GM18505 (cell line): ENCODE results near the gene FCSK.

Source experiments
- ATAC-seq: cut with Tn5 transposase; IDR thresholded peaks from one replicate; pipeline ENCODE4 v1.9.1; 2021; ENCODE audit not compliant: unreplicated experiment
- POLR2A ChIP-seq: IDR thresholded peaks from 4 replicates; pipeline ENCODE4 v1.6.1; 2011; ENCODE audit warnings: borderline replicate concordance; ENCODE audit not compliant: insufficient read depth, insufficient read length; ENCODE audit errors: extremely low read depth

Gene FCSK

DNA sequence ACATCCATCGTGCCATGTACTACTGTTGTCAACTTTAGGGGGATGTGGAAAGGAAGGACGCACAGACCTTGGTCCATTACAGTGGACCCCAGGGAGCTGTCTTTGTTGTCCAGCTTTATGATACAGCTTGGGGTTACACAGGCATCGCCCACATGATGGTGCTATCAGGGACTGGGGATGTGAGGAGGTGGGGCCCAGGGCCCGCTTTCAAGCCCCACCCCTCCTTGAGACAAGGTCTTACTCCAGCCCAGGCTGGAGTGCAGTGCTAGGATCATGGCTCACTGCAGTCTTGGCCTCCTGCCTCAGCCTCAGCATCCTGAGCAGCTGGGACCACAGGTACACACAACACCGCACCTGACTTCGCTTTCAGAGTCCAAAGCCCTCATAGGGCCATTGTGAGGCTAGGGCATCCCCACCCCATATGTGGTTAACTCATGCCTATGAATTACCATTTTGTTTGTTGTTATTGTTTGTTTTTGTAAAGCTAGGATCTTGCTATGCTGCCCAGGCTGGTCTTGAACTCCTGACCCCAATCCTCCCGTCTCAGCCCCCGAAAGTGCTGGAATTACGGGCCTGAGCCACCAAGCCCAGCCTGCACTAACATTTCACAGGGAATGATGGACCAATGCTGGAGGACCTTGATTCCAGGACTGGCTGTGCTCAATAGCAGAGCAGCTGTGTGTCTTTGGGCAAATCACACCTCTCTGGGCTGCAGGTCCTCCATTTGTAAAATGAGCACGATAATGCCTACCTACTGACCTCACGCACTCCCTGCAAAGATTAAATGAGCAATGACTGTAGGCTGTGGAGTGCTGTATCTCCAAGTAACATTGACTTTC lies 32.7 kb upstream of the FCSK start:
- no peak for TF ChIP-seq POLR2A

DNA sequence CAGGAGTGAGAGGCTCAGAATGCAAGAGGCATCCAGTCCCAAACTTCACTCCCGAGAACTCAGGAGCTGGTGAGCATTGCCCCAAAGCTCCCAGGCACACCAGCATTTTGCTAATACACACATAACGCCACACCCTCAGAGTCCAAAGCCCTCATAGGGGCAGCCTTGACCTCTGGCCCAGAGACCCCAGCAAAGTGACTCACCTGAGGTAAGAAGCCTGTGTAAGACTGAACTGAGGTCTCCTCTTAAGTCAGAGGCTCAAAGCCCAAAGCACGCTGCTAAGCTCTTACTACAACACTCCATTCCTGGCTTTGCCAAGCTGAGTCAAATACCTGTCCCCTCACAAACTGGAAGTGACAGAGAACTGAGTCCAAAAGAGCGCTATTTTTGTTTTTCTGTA lies 31.9 kb upstream of the FCSK start:
- ATAC-seq = no peak
- TF ChIP-seq POLR2A = no peak

More for the DNA sequence above, 32.7 kb upstream of the FCSK start:
- no peak for ATAC-seq

DNA sequence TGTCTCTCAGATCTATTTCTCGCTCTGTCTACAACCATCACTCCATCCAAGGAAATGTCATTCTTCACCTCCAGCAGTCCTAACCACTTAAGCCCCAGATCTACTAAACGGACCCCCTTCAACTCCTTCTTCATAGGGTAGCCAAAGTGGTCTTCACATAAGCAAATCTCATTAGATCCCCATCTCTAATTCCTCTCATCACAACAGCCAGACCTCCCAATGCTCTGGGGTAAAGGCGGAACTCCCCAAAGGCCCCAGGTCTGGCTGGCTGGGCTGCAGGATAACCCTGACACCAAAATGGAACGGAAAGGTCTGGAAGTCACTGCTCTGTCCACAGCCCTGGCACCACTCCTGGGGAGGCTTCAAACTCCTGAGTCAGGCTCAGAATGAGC lies 26.6 kb upstream of the FCSK start:
- ATAC-seq = no peak
- TF ChIP-seq POLR2A = no peak

DNA sequence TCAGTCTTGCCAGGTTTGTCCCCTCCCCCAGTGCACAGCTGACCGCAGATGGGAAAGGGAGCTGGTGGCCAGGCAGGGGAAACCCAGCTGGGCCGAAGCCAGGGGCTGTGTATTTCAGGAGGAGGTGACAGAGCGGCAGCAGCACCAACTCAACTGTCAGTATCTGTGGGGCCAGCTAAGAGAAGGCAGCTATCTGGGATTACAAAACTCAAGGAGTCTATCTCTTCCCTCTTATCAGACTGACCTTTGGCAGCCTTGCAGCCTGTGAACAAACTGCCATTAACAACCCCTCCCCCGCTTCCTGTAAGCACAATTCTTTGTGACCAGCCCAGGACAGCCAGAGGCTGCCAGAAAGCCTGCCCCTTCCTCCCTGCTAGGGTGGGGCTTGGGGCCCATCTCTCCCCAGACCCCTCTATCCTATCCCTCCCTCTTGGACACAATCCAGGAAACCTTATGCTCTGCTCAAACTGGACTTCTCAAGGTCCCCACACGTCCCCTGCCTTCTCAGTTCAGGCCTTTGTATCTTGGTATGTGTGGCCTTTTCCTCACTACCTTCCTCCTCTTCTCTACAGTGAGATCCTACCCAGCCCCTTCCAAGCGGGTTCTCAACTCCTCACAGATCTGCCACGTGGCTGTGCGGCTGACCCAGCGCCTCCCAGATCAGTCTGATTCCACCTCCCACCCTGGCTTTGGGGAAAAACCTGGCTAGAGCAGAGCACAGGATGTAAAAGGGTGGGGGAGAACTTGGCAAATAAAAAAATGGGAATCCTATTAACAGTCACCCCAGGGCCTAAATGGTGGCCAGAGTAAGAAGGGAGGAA lies 26.0 kb upstream of the FCSK start:
- TF ChIP-seq POLR2A = peak; percentile 63

DNA sequence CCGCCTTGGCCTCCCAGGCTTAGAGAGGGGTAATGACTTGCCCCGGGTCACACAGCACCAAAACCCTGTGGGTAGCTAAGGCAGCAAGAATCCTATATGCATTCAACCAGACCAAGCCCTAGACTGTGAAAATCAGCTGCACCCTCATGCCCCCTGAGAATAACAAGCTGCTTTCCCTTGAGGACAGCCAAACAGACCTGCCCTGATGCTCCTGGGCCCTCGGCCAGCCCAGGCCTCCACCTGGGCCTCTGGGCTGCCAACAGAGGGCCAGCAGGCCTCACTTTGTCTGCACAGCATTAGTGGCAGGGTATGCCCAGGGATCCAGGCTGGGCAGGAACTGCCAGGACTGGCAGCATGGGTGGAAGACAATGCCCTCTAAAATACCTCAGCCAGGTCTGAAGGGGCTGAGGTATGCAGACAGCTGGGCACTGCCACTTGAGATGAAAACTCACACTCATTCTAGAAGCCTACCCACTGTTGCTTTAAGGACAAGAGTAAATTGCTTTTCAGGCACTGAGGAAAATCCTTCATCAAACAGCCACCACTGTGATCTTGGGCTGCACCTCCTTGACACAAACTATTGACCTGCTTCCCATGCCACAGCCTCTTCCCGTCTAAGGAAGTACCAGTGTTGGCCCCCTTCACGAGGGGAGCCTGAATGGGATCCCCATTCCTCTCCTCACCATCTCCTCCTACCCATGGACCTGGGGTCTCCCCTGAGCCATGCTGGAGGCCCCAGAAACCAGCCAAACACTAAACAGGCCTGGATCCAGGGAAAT lies 24.3 kb upstream of the FCSK start:
- ATAC-seq = no peak
- no peak for TF ChIP-seq POLR2A

More for the DNA sequence above, 26.0 kb upstream of the FCSK start:
- no peak for ATAC-seq

DNA sequence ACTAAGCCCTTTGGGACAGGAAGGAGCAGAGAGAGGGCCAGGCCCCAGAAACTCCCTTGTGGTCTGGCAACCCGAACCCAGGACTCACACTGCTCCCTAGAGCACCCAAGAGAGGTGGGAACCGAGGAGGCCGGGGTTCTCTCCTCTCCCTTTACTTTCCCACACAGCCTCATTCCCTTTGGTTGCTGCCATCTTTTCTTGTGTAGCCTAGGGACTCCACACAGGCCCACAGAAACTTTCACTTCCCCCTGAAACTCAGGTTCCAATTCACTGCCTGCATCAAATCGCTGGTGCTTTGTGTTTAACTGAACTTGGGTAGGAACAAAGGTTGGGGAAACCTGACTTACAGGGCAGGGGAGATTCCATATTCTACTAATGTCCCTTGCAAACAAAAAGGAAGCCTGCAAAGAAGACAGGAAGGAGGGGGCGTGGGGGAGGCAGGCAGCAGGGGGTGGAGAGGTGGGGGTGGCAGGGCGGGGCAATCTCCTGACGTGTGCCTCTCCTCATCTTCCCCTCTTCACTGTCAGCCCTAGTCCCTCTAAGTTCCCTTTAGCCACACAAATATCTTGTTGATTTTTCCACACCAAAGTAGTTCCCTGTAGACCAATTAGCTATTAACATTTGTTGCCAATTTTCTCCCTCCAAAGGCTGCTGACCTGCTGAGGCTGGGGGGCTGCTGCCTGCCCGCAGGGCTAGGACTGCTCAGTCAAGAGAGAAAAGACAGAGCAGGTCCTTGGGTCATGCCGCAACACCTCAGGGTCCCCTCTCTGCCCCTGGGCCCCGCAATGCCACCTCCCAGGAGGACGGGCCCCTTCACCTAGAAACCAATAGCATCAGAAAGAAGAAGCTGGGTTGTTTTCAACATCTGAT lies 23.5 kb upstream of the FCSK start:
- peak; percentile 20 for TF ChIP-seq POLR2A

DNA sequence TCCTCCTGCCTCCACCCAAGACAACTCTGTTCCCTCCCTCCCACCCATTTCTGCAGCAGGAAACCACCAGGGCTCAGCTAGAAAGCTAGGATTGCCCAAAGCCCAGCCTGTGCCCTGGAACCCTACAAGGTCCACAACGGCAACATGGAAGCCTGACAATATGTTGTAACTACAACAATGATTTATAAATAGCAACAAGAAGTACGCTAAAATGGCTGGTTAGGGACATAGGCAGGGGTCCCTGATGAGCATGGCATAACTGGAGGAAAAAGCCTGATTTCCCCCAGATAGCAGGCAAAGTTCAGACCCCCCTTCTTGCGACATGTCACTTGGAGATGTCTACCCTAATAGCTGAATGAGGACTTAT lies 22.1 kb upstream of the FCSK start:
- no peak for ATAC-seq
- TF ChIP-seq POLR2A = no peak

More for the DNA sequence above, 23.5 kb upstream of the FCSK start:
- peak; percentile 43 for ATAC-seq

DNA sequence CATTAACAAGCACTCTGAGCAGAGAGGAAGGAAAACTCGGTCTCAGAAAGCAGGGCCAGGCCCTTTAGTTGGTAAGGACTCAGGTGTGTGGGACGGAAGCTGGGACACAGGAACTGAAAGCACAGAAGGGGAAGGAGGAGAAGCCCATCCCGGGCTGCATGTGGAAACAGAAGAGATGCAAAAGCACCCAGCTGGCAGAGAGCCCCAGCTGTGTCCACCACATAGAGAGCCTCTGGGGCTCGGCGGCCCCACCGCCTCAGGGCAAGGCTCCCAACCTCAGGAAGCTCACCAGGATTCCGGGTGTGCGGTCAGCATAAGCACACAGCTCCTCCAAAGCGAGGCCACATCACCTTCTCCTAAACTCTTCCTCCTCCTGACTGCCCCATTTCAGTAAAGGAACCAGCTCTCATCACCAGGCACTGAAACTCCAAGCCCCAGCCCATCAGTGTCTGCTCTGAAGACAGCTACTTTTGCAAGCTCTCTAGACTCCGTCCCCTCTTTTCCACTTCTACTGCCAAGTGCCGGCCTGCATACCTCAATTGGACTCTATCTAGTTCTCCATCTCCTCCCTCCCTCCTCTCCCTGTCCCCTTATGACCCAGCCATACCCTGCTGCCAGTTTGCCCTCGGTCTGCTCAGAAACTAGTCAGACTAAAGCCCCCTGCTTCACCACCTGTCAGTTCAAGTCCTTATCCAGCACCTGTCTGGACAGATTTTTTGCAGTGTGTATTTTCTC lies 21.5 kb upstream of the FCSK start:
- ATAC-seq = no peak
- peak; percentile 56 for TF ChIP-seq POLR2A

DNA sequence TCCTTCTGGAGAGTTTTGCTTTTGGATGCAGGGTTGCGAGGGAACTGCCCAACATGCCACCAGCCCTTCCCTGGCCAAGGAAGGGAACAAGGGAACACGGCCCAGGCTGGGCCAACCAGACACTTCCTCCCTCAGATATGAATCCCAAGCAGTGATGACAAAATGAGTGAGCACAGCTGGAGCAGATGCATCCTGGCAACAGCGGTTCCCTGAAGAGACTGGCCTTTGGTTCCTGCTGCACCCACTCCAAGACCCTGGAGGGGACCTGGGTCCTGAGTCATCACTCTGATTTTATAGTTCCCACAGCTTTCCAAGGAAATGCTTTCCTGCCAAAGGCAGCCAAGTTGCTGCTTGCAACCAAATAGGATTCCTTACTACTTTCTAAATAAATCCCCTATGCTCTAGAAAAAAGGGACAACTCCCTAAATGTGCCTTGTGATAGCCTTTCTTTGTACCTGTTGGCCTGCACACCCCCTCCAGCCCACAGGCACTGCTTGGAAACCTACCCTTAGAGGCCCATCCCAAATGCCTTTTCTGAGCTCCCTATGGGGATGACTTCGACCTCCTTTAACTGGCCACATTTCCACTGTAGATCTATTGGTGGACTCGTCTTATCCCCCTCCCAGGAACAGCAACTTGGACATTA lies 20.8 kb upstream of the FCSK start:
- no peak for ATAC-seq
- no peak for TF ChIP-seq POLR2A

DNA sequence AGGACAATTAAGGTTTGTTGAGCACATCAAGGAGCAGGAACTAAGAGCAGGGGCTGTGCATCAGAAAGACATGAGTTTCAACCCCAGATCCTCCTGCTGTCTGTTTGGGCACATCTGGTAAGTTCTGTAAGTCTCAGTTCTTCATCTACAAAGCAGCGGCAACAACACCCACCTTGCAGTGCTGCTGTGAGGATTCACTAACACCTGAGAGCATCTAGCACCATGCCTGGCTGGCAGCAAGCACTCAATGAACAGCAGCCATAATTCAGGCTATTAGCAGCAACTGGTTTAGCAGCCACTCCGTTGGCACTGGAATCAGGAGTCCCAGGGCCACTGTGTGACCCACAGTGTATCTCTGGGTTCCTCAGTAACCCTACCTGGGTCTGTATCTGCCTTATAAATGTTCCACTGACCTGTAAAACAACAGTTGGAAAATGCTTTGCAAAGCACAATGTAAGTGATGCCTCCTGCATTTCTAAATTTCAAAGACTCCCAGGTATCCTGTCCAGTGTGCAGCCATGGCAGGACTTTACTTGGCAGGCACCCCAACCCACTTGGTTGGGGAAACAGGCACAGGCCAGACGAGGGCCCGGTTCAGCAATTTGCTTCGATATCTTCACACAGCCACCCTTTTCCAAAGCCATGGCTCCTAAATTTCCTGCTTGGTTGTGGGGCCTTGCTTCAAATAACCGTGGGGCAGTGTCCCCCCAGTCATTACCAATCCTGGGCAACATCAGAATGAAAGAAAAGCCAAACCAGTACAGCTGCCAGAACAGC lies 19.7 kb upstream of the FCSK start:
- TF ChIP-seq POLR2A = no peak
- ATAC-seq = no peak
